Measurements from ENCODE around the gene KAT6B.

- TF ChIP-seq, protein P1, sequence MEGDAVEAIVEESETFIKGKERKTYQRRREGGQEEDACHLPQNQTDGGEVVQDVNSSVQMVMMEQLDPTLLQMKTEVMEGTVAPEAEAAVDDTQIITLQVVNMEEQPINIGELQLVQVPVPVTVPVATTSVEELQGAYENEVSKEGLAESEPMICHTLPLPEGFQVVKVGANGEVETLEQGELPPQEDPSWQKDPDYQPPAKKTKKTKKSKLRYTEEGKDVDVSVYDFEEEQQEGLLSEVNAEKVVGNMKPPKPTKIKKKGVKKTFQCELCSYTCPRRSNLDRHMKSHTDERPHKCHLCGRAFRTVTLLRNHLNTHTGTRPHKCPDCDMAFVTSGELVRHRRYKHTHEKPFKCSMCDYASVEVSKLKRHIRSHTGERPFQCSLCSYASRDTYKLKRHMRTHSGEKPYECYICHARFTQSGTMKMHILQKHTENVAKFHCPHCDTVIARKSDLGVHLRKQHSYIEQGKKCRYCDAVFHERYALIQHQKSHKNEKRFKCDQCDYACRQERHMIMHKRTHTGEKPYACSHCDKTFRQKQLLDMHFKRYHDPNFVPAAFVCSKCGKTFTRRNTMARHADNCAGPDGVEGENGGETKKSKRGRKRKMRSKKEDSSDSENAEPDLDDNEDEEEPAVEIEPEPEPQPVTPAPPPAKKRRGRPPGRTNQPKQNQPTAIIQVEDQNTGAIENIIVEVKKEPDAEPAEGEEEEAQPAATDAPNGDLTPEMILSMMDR (IDR thresholded peaks at IDR 0.05): no peak
- no peak for TF ChIP-seq EZH2 (IDR thresholded peaks at IDR 0.05; ENCODE audit: borderline replicate concordance, insufficient read depth, low read depth, low read length, poor library complexity, severe bottlenecking)
Measured at GRCh38 chr10:74993649-74994048, 167.2 kb downstream of the KAT6B start.
